IMR-90 (cell line): Measurements from ENCODE around the gene GPA33. TPM values are rescaled to one million over a fixed set of nuclear protein-coding genes. Genes with fewer than 3 reads are reported as not detected.

Experiments
- ATAC-seq: fragments of 200-7000 bp; cut with Tn5 transposase; 2 replicates; pipeline ENCODE4 v1.9.1; 2020; ENCODE audit warnings: low read depth, mild to moderate bottlenecking, moderate library complexity
- BruUV-seq: library from RNA; stranded (reverse); fragments of 400-500 nt; replicated peaks from 2 replicates; lab custom pipeline; 2021; lab: Mats Ljungman, UMichigan
- CTCF ChIA-PET: fragments of 300-600 bp; formaldehyde crosslinking; extraction: SDS; loops from one replicate; lab custom pipeline; 2021; ENCODE audit warnings: antibody characterized with exemption; lab: Yijun Ruan, JAX
- POLR2A ChIA-PET: fragments of 300-600 bp; sonication (Branson Sonifier 250); formaldehyde crosslinking; loops from one replicate; lab custom pipeline; 2022; ENCODE audit warnings: antibody characterized with exemption; ENCODE audit not compliant: unreplicated experiment; lab: Charles Lee
- DNase-seq: peaks from one replicate; pipeline ENCODE4 v3.0.0; 2013
- H2AFZ ChIP-seq: replicated peaks from 2 replicates; pipeline ENCODE3; 2013; ENCODE audit warnings: low read length, mild to moderate bottlenecking; ENCODE audit not compliant: poor library complexity
- H2AK5ac ChIP-seq: 2 replicates; pipeline ENCODE4 v1.6.1; 2013; ENCODE audit warnings: low read depth, low read length, inconsistent platforms
- H2AK9ac ChIP-seq: replicated peaks from 2 replicates; pipeline ENCODE3; 2013; ENCODE audit warnings: mild to moderate bottlenecking, low read depth, low read length, moderate library complexity; ENCODE audit not compliant: poor library complexity
- H2BK120ac ChIP-seq: 2 replicates; pipeline ENCODE4 v1.6.1; 2013; ENCODE audit warnings: low read depth, low read length, inconsistent platforms
- H2BK15ac ChIP-seq: 3 replicates; pipeline ENCODE4 v1.6.1; 2013; ENCODE audit warnings: low read depth, low read length, inconsistent platforms
- H2BK20ac ChIP-seq: 2 replicates; pipeline ENCODE4 v1.6.1; 2013; ENCODE audit warnings: low read depth, mild to moderate bottlenecking, inconsistent platforms, low read length, moderate library complexity
- H2BK5ac ChIP-seq: 2 replicates; pipeline ENCODE4 v1.6.1; 2013; ENCODE audit warnings: mild to moderate bottlenecking, low read depth, low read length, inconsistent platforms; ENCODE audit not compliant: poor library complexity, severe bottlenecking
- H3K14ac ChIP-seq: replicated peaks from 2 replicates; pipeline ENCODE4 v1.6.1; 2013; ENCODE audit warnings: low read depth, low read length, inconsistent platforms
- H3K18ac ChIP-seq: 2 replicates; pipeline ENCODE4 v1.6.1; 2013; ENCODE audit warnings: low read depth, low read length, control low read depth
- H3K23ac ChIP-seq: 2 replicates; pipeline ENCODE4 v1.6.1; 2013; ENCODE audit warnings: low read depth, low read length, inconsistent platforms
- H3K27ac ChIP-seq: 2 replicates; pipeline ENCODE4 v1.5.1; 2013; ENCODE audit warnings: mild to moderate bottlenecking, control low read depth, low read length; ENCODE audit not compliant: insufficient read depth
- H3K27me3 ChIP-seq: 2 replicates; pipeline ENCODE4 v1.6.1; 2013; ENCODE audit warnings: low read length; ENCODE audit not compliant: control insufficient read depth, insufficient read depth
- H3K36me3 ChIP-seq: 2 replicates; pipeline ENCODE4 v1.6.1; 2013; ENCODE audit warnings: low read length, mixed read lengths; ENCODE audit not compliant: control insufficient read depth, insufficient read depth
- H3K4ac ChIP-seq: 2 replicates; pipeline ENCODE4 v1.6.1; 2013; ENCODE audit warnings: low read depth, low read length, inconsistent platforms
- H3K4me1 ChIP-seq: 2 replicates; pipeline ENCODE4 v1.6.1; 2013; ENCODE audit warnings: low read length, mixed read lengths; ENCODE audit not compliant: control insufficient read depth, insufficient read depth
- H3K4me2 ChIP-seq: 2 replicates; pipeline ENCODE4 v1.6.1; 2013; ENCODE audit warnings: low read depth, mild to moderate bottlenecking, control low read depth, low read length, moderate library complexity
- H3K4me3 ChIP-seq: 2 replicates; pipeline ENCODE4 v1.5.1; 2013; ENCODE audit warnings: low read depth, mild to moderate bottlenecking, control low read depth, low read length, moderate library complexity; ENCODE audit not compliant: insufficient read depth
- H3K56ac ChIP-seq: 2 replicates; pipeline ENCODE4 v1.6.1; 2013; ENCODE audit warnings: low read length, inconsistent platforms; ENCODE audit not compliant: insufficient read depth; ENCODE audit errors: extremely low read depth
- H3K79me1 ChIP-seq, 2 experiments: 2 replicates each; pipeline ENCODE4 v1.6.1; 2013; ENCODE audit warnings: low read length in 2 of 2, inconsistent platforms in 1 of 2, low read depth in 1 of 2
- H3K9ac ChIP-seq: 2 replicates; pipeline ENCODE4 v1.6.1; 2013; ENCODE audit warnings: low read depth, low read length, control low read depth
- H3K9me1 ChIP-seq: 2 replicates; pipeline ENCODE4 v1.6.1; 2013; ENCODE audit warnings: low read length, inconsistent platforms; ENCODE audit not compliant: insufficient read depth
- H3K9me3 ChIP-seq: 2 replicates; pipeline ENCODE4 v1.6.1; 2013; ENCODE audit warnings: low read length; ENCODE audit not compliant: control insufficient read depth, insufficient read depth
- H4K20me1 ChIP-seq: 2 replicates; pipeline ENCODE4 v1.6.1; 2013; ENCODE audit warnings: low read length, inconsistent platforms; ENCODE audit not compliant: insufficient read depth
- H4K5ac ChIP-seq: 2 replicates; pipeline ENCODE4 v1.6.1; 2013; ENCODE audit warnings: mild to moderate bottlenecking, low read depth, low read length, control low read depth
- H4K8ac ChIP-seq, 2 experiments: 2 replicates each; pipeline ENCODE4 v1.6.1; 2013; ENCODE audit warnings: low read depth in 2 of 2, low read length in 2 of 2, control low read depth in 1 of 2, inconsistent platforms in 1 of 2
- H4K91ac ChIP-seq: 2 replicates; pipeline ENCODE4 v1.6.1; 2013; ENCODE audit warnings: low read depth, low read length, inconsistent platforms; ENCODE audit not compliant: insufficient read depth
- BHLHE40 ChIP-seq: fragments of 150-350 bp; IDR thresholded peaks from 2 replicates; pipeline ENCODE4 v1.6.1; 2016; ENCODE audit warnings: mild to moderate bottlenecking, low read depth, low read length
- CEBPB ChIP-seq: IDR thresholded peaks from 2 replicates; pipeline ENCODE4 v1.6.1; 2012; ENCODE audit warnings: low read depth, low read length, improper control_type of control experiment
- FOS ChIP-seq: fragments of 150-350 bp; IDR thresholded peaks from 2 replicates; pipeline ENCODE4 v1.6.1; 2016; ENCODE audit warnings: low read depth, low read length
- MAFK ChIP-seq: IDR thresholded peaks from 2 replicates; pipeline ENCODE4 v1.6.1; 2012; ENCODE audit warnings: low read depth, low read length, improper control_type of control experiment
- MXI1 ChIP-seq: IDR thresholded peaks from 2 replicates; pipeline ENCODE4 v1.6.1; 2012; ENCODE audit warnings: low read depth, mild to moderate bottlenecking, low read length, moderate library complexity, borderline replicate concordance
- POLR2A ChIP-seq: IDR thresholded peaks from 2 replicates; pipeline ENCODE4 v1.6.1; 2012; ENCODE audit warnings: mild to moderate bottlenecking, low read depth, low read length
- RAD21 ChIP-seq: IDR thresholded peaks from 2 replicates; pipeline ENCODE4 v1.6.1; 2012; ENCODE audit warnings: low read length, improper control_type of control experiment
- RCOR1 ChIP-seq: IDR thresholded peaks from 2 replicates; pipeline ENCODE4 v1.6.1; 2012; ENCODE audit warnings: mild to moderate bottlenecking, low read length, improper control_type of control experiment; ENCODE audit not compliant: insufficient replicate concordance
- SMC3 ChIP-seq: fragments of 150-350 bp; IDR thresholded peaks from 2 replicates; pipeline ENCODE4 v1.6.1; 2016; ENCODE audit warnings: low read depth, mild to moderate bottlenecking, antibody characterized with exemption, low read length, moderate library complexity
- WGBS, 2 experiments: methylation state at CpG; one replicate each; pipeline versions ENCODE4 v1.1.5 to v1.1.7; 2013; ENCODE audit warnings: missing lambda C conversion rate in 2 of 2; ENCODE audit not compliant: insufficient read length in 1 of 2; ENCODE audit errors: extremely low coverage in 2 of 2; 5-methylcytosine and 5-hydroxymethylcytosine counted together
- dilution Hi-C: fragments of 300-500 bp; cut with HindIII; formaldehyde crosslinking; loops from one replicate; pipeline ENCODE4 v1.14.3; 2018; ENCODE audit warnings: low sequenced_read_pairs; ENCODE audit not compliant: unreplicated experiment
- in situ Hi-C: fragments of 300-500 bp; cut with MboI; formaldehyde crosslinking; loops from 3 replicates; pipeline ENCODE4 v1.14.3; 2019; ENCODE audit warnings: low sequenced_read_pairs, inconsistent platforms, mixed read lengths
- intact Hi-C: fragments of 100-400 bp; cut with micrococcal nuclease; formaldehyde crosslinking; loops from 2 replicates; pipeline ENCODE4 v1.10.0; 2022
- polyA plus RNA-seq, 3 experiments: library from polyadenylated mRNA; depleted of rRNA; stranded (reverse); fragments of >200 nt; gene quantifications; 2 replicates each; pipeline ENCODE4 v1.2.3, GENCODE V29; 2012; ENCODE audit warnings: low replicate concordance in 1 of 3
- total RNA-seq: library from RNA; depleted of rRNA; stranded (reverse); fragments of >200 nt; gene quantifications from 2 replicates; pipeline ENCODE4 v1.2.3, GENCODE V29; 2012
- TF ChIP-seq, protein P1 (sequence below): conservative IDR thresholded peaks from 2 replicates; pipeline ENCODE4 v1.5.1; 2012; ENCODE audit warnings: mild to moderate bottlenecking, low read depth, low read length, improper control_type of control experiment
- TF ChIP-seq, protein P2 (sequence below): fragments of 150-350 bp; IDR thresholded peaks from 2 replicates; pipeline ENCODE4 v1.6.1; 2016; ENCODE audit warnings: low read depth, mild to moderate bottlenecking, low read length, moderate library complexity, borderline replicate concordance
- TF ChIP-seq, protein P3 (sequence below): fragments of 150-350 bp; IDR thresholded peaks from 2 replicates; pipeline ENCODE4 v1.6.1; 2017; ENCODE audit warnings: mild to moderate bottlenecking, antibody characterized with exemption, low read length, low read depth

The GPA33 gene
- total and polyA plus RNA-seq, 2 of the 4 experiments (the other 2 are of a cell fraction): not detected

DNA sequence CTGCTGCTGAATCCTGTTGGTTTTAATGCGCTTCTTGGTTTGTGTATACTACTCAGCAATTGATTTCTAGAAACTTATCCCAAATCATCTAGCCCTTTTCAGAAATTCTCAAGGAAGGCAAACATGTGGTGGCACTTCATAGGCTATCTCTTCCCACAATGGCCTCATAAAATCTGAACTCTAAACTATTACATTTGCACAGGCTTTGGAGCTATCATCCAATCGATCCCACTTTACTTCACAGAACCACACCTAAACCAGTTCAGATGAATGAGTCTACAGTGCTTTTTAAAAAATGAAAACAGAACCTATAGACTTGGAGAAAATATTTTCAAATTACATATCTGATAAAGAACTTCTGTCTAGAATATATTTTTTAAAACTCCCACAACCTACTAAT, 10.6 kb upstream of the GPA33 start:
- DNase-seq (no peak), ATAC-seq (no peak)
- TF ChIP-seq RCOR1 (no peak), POLR2A (no peak), MAFK (no peak), CEBPB (no peak), MXI1 (no peak), SMC3 (no peak), BHLHE40 (no peak), RAD21 (no peak), FOS (no peak)
- TF ChIP-seq, protein P1, sequence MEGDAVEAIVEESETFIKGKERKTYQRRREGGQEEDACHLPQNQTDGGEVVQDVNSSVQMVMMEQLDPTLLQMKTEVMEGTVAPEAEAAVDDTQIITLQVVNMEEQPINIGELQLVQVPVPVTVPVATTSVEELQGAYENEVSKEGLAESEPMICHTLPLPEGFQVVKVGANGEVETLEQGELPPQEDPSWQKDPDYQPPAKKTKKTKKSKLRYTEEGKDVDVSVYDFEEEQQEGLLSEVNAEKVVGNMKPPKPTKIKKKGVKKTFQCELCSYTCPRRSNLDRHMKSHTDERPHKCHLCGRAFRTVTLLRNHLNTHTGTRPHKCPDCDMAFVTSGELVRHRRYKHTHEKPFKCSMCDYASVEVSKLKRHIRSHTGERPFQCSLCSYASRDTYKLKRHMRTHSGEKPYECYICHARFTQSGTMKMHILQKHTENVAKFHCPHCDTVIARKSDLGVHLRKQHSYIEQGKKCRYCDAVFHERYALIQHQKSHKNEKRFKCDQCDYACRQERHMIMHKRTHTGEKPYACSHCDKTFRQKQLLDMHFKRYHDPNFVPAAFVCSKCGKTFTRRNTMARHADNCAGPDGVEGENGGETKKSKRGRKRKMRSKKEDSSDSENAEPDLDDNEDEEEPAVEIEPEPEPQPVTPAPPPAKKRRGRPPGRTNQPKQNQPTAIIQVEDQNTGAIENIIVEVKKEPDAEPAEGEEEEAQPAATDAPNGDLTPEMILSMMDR: no peak
- TF ChIP-seq, protein P2, sequence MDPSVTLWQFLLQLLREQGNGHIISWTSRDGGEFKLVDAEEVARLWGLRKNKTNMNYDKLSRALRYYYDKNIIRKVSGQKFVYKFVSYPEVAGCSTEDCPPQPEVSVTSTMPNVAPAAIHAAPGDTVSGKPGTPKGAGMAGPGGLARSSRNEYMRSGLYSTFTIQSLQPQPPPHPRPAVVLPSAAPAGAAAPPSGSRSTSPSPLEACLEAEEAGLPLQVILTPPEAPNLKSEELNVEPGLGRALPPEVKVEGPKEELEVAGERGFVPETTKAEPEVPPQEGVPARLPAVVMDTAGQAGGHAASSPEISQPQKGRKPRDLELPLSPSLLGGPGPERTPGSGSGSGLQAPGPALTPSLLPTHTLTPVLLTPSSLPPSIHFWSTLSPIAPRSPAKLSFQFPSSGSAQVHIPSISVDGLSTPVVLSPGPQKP: no peak
- TF ChIP-seq, protein P3, sequence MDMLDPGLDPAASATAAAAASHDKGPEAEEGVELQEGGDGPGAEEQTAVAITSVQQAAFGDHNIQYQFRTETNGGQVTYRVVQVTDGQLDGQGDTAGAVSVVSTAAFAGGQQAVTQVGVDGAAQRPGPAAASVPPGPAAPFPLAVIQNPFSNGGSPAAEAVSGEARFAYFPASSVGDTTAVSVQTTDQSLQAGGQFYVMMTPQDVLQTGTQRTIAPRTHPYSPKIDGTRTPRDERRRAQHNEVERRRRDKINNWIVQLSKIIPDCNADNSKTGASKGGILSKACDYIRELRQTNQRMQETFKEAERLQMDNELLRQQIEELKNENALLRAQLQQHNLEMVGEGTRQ: no peak
- in situ Hi-C loops: no loop called here
- Histone ChIP-seq H4K8ac (no peak overlapping the region), H2BK5ac (no peak overlapping the region), H2AFZ (no peak overlapping the region), H3K27me3 (peaks cover 3% of the 10 kb centered on the region; the same call in 1 of the 2 replicates), H2AK9ac (no peak overlapping the region), H3K36me3 (no peaks in the 10 kb centered on the region), H3K4me3 (no peak overlapping the region), H4K20me1 (no peaks in the 10 kb centered on the region), H2BK20ac (no peak overlapping the region), H3K9me3 (no peaks in the 10 kb centered on the region), H2BK15ac (no peak overlapping the region), H3K9me1 (no peaks in the 10 kb centered on the region), H4K91ac (no peak overlapping the region), H2BK120ac (no peak overlapping the region), H3K79me1 (no peaks in the 10 kb centered on the region), H3K4me2 (no peak overlapping the region), H3K9ac (no peak overlapping the region), H3K23ac (no peak overlapping the region), H3K18ac (no peak overlapping the region), H3K56ac (no peak overlapping the region), H4K5ac (no peak overlapping the region), H3K4ac (no peak overlapping the region), H3K14ac (no peak overlapping the region), H2AK5ac (no peak overlapping the region), H3K27ac (no peak overlapping the region), H3K4me1 (no peaks in the 10 kb centered on the region)
- CTCF ChIA-PET: interaction anchor here (0.6 kb wide), 1 partner anchor 24 kb away, joined by 3 read pairs; no protein-coding TSS in a partner anchor
- dilution Hi-C loops: no loop called here
- no TSS peak for BruUV-seq
- WGBS, 2 experiments: no CpG with 5 or more reads among the region's 2 CpGs
- intact Hi-C loops: no loop called here
- POLR2A ChIA-PET: no interaction called here
